HG03064 (cell line): ENCODE data around the gene TM2D1.
A peak's percentile ranks its signal among the peaks of the same experiment; 100 is the strongest.
"Not testable (repeated sequence)": the region's sequence is repeated elsewhere in the genome, so short reads cannot be mapped to it uniquely, and the experiment has no call there.

Experiments
- ATAC-seq: cut with Tn5 transposase; IDR thresholded peaks from one replicate; pipeline ENCODE4 v1.9.1; 2021; ENCODE audit warnings: low read depth; ENCODE audit not compliant: unreplicated experiment

The TM2D1 gene

DNA sequence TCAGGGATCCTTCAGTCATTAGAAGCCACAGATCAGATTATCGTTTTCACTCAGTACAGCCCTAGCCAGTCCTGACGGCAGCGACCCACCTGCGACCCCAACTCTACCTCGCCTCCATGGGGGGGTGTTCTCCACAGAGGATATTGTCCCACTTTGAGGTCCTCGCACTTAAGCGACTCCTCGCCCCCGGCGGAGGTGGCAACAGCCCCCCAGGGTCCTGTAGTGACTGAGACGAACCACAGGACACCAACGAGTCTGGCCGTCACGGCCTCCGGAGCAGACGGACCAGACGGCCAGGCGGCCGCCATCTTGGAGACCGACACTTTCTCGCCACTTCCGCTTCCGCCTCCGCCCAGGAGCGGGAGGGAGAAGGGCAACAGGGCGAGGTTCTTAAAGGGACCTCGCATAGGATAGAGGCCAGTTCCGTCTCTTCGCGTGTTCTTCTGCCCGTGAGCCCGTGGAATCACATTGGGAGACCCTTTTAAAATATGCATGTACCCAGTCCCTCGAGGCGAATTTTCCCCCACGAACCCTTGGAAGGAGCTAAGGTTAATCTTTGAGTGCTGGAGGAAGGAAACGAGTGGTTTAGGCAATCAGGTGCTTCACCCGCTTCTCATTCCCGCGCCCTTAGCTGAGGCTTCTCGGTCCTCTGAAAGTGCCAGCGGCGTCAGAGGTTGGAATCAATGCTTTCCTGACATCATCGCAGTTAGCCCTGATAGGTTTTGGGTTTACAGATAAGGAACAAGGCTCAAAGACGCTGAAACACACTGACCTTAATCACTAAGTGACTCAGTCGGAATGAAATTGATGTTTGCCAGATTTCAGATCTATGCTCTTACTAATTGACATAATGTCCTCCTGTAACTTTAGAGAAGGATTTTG is at the start of gene TM2D1:
Gene TM2D1, minus strand, starts transcription at position 329 of the 882 bp plus-strand sequence. Its CDS starts 21 bp downstream, at position 308.
- ATAC-seq: peak; percentile 99

- no peak for ATAC-seq
Observed at GRCh38 chr1:61770131-61770530, 45.2 kb upstream of the TM2D1 start.

DNA sequence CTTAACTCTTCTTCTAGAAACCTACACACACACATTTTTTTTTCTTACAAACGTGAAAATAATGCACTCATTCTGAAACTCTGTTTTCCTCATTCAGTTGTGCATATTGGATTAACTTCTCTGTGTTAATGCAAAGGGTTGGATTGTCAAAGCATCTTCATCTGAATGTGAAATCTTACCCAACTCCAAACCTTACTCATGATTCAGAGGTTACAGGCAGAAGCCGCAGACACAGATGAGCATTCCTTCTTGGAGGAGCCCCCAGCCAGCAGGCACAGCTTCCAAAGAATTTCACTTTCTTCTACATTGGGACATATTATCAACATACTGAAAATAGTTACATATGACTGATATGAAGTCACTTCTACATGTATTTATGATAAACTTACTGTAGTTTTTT is 33.0 kb upstream of the TM2D1 start:
- ATAC-seq: no peak

GRCh38 chr1:61756773-61757172 is 31.8 kb upstream of the TM2D1 start:
- ATAC-seq: no peak

DNA sequence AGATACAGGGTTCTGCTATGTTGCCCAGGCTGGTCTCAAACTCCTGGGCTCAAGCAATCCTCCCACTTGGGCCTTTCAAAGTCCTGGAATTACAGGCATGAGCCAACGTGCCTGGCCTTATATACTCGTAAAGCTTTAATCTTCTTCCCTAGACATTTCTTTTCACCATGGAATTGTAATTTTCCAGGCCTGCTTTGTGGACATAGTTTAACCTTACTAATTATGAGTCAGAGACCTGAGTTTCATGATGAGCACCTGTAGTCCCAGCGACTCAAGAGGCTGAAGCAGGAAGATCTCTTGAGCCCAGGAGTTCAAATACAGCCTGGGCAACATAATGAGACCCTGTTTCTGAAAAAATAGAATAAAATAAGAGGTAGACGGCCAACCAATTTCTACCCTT is 29.6 kb upstream of the TM2D1 start:
- no peak for ATAC-seq

DNA sequence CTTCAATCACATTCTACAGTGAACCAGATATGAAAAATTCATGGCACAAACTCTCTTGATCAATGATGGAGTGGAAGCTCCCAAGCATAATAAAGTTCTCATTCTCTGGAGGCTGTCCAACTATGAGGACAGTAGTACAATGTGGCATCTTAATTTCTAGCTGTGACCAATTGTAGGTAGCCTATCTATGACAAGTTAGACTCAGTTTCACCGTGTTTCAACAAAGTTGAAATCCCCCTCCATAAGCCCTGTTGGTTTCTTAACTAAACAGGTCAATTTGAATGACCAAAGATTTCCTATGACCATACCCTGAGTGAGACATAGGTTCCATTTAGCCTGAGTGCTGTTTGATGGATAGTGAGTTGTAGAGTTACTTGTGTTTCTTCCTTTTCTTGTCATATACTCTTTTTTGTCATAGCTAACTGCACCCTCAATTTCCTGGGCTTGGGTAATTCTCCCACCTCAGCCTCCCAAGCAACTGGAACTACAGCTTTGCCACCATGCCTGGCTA is 29.1 kb upstream of the TM2D1 start:
- ATAC-seq: no peak

DNA sequence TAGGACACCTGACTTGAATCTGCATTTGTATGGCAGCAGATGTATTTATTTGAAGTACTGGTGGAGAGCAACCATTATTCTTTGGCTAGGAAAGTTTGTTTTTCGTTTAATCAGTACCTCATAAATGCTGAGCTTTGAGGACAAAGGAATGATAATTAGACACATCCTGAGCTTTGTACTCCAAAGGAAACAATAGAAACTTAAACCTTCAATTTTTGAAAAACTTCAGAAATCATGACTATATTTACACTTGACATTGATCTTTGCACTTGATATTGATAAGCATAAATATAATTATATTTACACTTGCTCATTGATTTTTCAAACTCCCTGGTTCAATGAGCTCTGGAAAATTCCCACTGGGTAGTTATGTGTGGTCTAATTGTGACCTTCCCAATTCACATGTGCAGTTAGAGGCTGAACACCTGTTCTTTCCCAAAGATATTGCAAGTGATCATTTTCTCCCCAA is 28.0 kb upstream of the TM2D1 start:
- ATAC-seq: no peak

GRCh38 chr1:61749574-61749973 is 24.6 kb upstream of the TM2D1 start:
- ATAC-seq: no peak

- ATAC-seq: no peak
Observed at GRCh38 chr1:61748566-61748965, 23.6 kb upstream of the TM2D1 start.

DNA sequence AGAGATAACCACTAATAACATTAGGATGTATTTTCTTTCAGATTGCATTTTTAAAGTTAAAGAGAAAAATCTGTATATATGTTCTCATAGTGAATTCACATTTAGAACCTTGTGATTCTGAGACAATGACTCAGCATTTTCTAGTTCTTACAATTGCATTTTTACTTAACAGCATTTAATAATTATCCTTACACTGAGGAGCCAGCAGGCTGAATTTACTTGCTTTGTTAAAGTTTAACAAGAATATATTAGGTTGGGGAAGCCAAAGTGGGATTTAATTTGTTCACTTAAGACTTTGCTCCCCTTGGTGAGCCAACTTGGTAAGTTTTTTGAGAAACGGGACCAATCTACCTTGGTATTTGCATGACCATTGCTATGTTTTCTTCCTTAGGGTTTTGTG is 21.9 kb upstream of the TM2D1 start:
- ATAC-seq: no peak

- ATAC-seq: no peak
Observed at GRCh38 chr1:61743716-61744580, 19.0 kb upstream of the TM2D1 start.

DNA sequence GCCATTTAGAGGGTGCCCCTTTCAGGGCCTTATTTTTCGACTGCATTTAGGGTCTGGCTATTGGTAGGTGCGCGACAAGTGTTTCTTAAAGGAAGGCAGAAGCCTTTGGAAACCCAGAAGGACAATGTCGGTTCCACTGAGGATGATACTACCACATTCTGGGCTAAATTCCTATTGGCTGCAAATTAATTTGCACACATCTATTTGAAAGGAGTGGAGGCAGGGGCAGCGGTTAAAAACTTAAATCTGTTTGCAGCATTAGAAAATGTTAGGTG is 18.4 kb upstream of the TM2D1 start:
- ATAC-seq: no peak

- ATAC-seq: peak; percentile 39
Observed at GRCh38 chr1:61742620-61743430, 17.9 kb upstream of the TM2D1 start.

GRCh38 chr1:61741711-61742619 is 17.0 kb upstream of the TM2D1 start, which contains the start of gene PATJ:
TSS of gene PATJ (plus strand) at chr1:61742480. CDS start at chr1:61762893, 20,413 bp downstream.
- peak; percentile 68 for ATAC-seq

GRCh38 chr1:61740751-61741700 is 16.1 kb upstream of the TM2D1 start:
- no peak for ATAC-seq

DNA sequence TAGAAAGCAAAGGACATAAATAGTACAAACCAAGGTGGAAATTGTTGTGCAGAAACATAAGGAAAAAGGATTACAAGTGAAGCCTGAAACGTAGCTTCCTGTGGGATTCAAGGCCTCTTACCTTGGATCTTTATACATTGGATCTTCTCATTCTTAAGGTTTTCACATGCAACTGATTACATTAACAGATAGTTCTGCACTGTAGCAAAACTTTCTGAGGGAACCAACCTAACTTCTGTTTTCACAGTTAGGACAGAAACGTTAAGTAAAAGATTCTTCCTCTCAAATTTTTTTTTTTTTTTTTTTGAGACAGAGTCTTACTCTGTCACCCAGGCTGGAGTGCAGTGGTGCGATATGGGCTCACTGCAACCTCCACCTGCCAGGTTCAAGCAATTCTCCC is 7.8 kb upstream of the TM2D1 start:
- no peak for ATAC-seq

GRCh38 chr1:61730679-61731078 is 5.7 kb upstream of the TM2D1 start:
- ATAC-seq: not testable (repeated sequence)

- no peak for ATAC-seq
Observed at GRCh38 chr1:61727544-61727943, 2.6 kb upstream of the TM2D1 start.

- ATAC-seq: no peak
Observed at GRCh38 chr1:61724506-61724812, 482 bp downstream of the TM2D1 start.
